Measurements from ENCODE around the gene ZNF184. TPM values are rescaled to one million over a fixed set of nuclear protein-coding genes. Genes with fewer than 3 reads are reported as not detected.
A peak's percentile ranks its signal among the peaks of the same experiment; 100 is the strongest.

Gene ZNF184
- total and polyA plus RNA-seq, 9 of the 15 experiments (the other 6 are each of a cell fraction or from before 2014, with no cell fraction given), result 7.6 to 22.2 (median 12.8) TPM

GRCh38 chr6:27479319-27480182 is 6.6 kb upstream of the ZNF184 start (continued):
- TF ChIP-seq ZNF121 (CRISPR knock-in tag; conservative IDR thresholded peaks at IDR 0.05) (no peak), NR2C2 (CRISPR knock-in tag; IDR thresholded peaks at IDR 0.05) (no peak), NR2C2 (tag; IDR thresholded peaks at IDR 0.05) (peak; percentile 55), CHAMP1 (IDR thresholded peaks at IDR 0.05) (peak; percentile 72), MEIS2 (IDR thresholded peaks at IDR 0.05; ENCODE audit: partially characterized antibody) (peak; percentile 26), NCOA1 (IDR thresholded peaks at IDR 0.05; ENCODE audit: low read depth) (no peak; the same call in 1 of the 2 replicates), NFATC3 (IDR thresholded peaks at IDR 0.05) (0 out of 2 replicates have a peak, but pooled peaks have one; percentile 17), MAX (CRISPR knock-in tag; IDR thresholded peaks at IDR 0.05) (no peak), ZNF766 (CRISPR knock-in tag; conservative IDR thresholded peaks at IDR 0.05) (0 out of 2 replicates have a peak, but pooled peaks have one; percentile 37), CTBP1 (IDR thresholded peaks at IDR 0.05; ENCODE audit: borderline replicate concordance) (no peak; the same call in 1 of the 2 replicates), ZNF764 (CRISPR knock-in tag; IDR thresholded peaks at IDR 0.05; ENCODE audit: low read depth) (peak; percentile 95), POLR2B (IDR thresholded peaks at IDR 0.05; ENCODE audit: low read depth, partially characterized antibody) (peak; percentile 29), HCFC1 (IDR thresholded peaks at IDR 0.05; ENCODE audit: low read depth, low read length) (0 out of 2 replicates have a peak, but pooled peaks have one; percentile 11), LCOR (CRISPR knock-in tag; IDR thresholded peaks at IDR 0.05) (peak; percentile 49; the same call in 1 of the 2 replicates), SMARCA4 (IDR thresholded peaks at IDR 0.05) (no peak), FOXK2 (conservative IDR thresholded peaks at IDR 0.05 in 1 of 2, IDR thresholded peaks at IDR 0.05 in 1 of 2; ENCODE audit: low read depth in 2 of 2) (peak; percentile 64 to 78; a peak in 3 of 4 replicates), ZNF280A (IDR thresholded peaks at IDR 0.05; ENCODE audit: low read depth, partially characterized antibody) (no peak), NFRKB (IDR thresholded peaks at IDR 0.05; ENCODE audit: low read depth) (peak; percentile 69; the same call in 1 of the 2 replicates), FUS (optimal IDR thresholded peaks at IDR 0.05; ENCODE audit: low read depth, low read length) (peak; percentile 18), ZNF592 (IDR thresholded peaks at IDR 0.05) (peak; percentile 86)

Measured in K562 (cell line).